GM19463 (cell line): Measurements from ENCODE around the gene JAKMIP1.

Experiments used
- ATAC-seq: cut with Tn5 transposase; IDR thresholded peaks from one replicate; pipeline ENCODE4 v1.9.1; 2021; ENCODE audit warnings: mild to moderate bottlenecking, moderate library complexity; ENCODE audit not compliant: unreplicated experiment

Gene JAKMIP1

GRCh38 chr4:5976431-5976830 lies 223.9 kb downstream of the JAKMIP1 start:
- ATAC-seq = no peak
